ENCODE measurements around the gene LMCD1.

The LMCD1 gene

DNA sequence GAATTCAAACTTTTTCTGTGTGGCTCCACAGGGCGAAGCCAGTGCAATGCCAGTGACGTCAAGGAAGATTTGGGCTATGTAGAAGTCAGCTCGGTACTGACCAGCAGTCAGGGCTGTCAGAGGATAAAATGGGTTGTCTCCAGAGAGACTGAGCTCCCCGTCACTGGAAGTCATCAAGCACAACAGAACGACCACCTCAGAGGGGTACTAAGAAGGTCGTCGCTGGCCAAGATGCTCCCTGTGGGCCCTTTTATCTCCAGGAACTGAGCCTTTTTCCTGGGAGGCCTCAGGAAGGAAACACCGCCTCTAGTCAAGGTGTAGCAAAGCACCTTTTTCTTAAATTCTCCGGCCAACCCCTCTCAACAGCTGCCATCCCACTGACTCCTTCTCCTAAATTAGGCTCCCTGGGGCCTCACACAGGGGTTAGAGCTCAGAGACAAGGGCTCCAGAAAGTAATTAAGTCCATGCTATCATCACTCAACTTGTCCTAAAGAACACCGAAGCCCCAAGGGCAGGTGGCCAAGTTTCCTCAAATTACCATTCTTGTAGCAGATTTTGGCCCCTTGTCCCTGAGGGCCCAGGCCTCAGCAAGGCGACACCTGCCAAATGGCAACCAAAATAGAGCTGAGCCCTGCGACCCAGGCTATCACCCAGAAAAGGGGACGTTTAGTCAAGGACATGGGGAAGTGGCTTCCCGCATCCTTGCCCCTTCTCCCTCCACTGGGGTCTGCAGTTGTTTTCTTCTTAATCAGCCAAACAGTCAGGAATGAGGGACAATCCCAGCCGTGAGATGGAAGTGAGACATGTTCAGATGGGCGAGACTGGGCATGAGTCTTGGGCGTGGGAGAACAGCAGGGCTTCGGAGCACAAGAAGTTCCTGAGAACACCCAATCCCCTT lies 94.9 kb downstream of the LMCD1 start:
- DNase-seq: no peak

- no peak for DNase-seq
Observed at GRCh38 chr3:8597219-8597853, 95.7 kb downstream of the LMCD1 start.

DNA sequence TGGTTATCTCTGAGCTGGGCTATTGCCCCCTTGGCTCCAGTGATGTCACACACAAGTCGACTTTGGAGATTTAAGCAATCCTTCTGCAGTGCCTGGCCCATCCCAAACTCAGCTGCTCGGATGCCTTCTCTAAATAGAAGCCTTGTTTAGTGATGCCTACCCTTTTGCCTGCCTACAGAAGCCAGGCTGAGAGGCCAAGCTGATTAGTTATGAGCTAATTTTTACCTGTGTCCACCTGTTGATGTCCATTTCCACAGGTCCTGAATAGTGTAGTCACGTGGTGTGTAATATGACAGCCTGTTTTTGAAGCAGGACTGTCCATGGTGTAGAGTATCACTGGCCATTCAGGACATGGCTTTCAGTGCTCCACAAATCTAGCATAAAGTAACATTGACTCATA lies 97.5 kb downstream of the LMCD1 start:
- DNase-seq: no peak

DNA sequence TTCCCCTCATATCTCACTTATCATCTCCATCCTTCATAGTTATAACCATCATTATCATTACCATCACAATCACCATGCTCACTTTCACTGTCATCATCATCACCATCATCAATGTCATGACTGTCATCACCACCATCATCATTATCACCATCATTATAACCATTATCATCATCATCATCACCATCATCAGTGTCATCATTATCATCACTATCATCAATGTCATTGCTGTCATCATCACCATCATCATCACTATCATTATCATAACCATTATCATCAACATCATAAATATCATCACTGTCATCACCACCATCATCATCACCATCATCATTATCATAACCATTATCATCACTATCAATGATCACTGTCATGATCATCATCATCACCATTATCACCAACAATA lies 98.8 kb downstream of the LMCD1 start:
- no peak for DNase-seq

DNA sequence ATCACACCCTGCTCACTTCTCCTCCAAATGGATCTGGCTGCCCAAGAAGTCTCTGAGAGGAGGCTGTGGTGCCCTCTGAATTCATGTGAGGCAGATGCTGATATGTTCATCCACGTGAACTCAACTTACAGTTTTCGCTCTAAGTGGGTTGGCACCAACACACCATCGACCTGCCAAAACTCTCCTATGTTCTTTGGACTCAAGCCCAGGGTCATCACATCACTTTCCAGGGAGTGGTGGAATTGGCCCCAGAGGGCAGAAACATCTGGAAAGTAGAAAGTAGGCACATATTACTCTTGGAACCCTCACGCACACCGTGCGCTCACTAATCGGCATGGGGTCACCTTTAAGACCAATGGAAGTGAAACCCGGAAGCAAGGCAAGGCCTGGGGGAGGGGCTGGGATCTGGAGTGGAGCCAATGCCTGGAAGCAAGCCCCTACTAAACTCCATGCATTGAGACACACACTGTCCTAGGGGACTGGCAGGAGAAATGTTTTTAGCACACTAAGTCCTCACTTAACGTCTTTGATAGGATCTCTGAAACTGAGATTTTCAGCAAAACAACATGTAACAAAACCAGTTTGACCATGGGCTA lies 101.6 kb downstream of the LMCD1 start:
- DNase-seq: no peak

DNA sequence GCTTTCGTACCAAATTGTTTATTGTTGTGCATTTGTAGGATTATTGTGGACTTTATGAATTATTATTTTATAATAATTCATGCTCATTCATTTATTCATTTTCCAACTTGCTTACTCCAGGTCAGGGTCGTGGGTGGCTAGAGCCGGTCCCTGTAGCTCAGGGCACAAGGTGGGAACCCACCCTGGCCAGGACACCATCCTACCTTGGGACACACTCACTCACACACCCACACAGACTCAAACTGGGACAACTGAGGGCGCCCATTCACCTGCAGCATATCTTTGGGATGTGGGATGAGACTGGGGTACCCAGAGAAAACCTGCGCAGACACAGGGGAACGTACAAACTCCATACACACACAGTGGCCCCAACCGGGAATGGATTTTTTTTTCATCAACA lies 102.4 kb downstream of the LMCD1 start:
- DNase-seq: no peak

DNA sequence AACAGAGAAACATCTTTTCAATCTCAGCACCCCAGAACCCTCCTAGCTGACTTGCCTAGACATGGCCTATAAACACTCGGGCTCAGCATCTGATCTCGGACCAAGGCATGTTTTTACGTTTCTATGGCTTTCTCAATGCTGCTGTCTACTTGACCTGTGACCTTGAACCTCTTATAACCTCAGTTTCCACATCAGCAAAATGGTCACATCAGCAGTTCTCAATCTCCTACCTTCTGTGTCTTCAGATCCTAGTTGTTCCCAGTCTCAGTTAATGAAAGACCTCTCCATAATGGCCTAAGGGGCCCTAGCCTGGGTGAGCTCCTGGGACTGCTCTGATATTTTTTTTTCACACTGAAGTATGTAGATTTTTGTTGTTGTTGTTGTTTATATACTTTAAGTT lies 103.4 kb downstream of the LMCD1 start:
- no peak for DNase-seq

DNA sequence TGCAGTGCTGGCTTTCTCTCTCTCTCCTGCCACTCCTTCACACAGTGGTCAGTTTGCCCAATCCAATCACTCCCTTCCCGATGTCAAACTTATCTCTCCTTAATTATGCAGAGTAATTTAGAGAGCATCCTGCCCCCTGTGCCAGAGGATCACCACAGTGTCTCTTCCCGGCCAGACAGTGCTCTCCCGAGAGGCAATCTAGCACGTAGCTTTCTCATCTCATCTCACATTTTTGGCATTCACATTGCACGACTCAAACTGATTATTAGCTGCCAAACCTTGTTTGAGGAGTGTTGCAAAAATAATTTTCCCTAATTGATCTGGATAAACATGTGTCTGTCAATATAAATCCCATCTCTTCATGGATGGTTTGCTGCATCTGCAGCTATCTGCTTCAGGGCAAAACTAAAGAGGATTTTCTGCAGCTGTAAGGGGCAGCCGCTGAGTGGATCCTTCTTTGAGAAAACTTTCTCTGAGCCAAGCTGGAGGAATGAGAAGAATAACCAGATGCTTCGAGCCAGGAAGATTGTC lies 105.1 kb downstream of the LMCD1 start:
- peak; percentile 42 for DNase-seq

GRCh38 chr3:8607234-8608040 lies 105.8 kb downstream of the LMCD1 start:
- peak; percentile 54 for DNase-seq

GRCh38 chr3:8608041-8608790 lies 106.6 kb downstream of the LMCD1 start:
- no peak for DNase-seq

DNA sequence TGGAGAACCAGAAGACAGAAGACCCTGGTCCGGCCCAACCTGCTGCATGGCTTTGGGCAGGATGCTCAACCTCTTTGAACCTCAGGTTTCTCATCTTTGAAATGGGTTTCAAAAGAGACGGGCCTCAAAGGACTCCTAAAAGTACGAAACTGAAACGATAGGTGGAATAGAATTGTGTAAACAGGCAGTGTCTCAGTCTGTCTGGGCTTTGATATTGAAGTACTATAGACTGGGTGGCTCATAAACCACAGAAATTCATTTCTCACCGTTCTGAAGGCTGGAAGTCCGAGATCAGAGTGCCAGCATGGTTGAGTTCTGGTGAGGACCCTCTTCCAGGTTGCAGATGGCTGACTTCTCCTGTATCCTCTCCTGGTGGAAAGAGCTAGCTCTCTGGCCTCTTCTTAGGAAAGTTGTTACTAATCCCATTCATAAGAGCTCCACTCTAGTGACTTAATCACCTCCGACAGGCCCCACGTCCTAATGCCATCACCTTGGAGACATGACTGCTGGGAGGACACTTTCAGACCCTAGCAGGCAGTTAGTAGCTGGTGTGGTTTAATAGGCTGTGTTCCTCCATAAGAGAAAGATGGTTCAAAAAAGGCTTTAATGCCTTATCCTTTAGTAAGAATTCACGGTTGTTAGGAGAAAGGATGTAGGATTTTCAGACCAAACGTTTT lies 107.3 kb downstream of the LMCD1 start:
- no peak for DNase-seq

DNA sequence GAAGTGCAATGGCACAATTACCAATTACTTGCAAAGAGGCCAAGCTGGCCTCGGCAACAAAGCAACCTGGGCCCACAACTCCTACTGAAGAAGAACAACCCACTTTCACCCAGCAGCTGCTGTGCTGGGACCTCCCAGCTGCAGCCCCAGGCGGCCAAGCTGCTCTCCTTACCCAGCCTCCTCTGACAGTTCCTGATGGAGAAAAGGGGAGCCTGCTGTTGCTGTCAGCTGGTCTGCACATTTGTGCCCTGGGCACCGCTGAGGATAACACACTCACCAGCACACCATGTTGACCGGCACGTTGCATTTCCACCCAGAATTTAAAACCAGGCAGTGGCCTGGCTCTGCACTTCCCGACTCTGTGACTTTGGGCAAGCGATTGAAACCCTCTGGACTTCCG lies 109.3 kb downstream of the LMCD1 start:
- no peak for DNase-seq

- DNase-seq: no peak
Observed at GRCh38 chr3:8617921-8618320, 116.3 kb downstream of the LMCD1 start.

GRCh38 chr3:8618950-8619349 lies 117.3 kb downstream of the LMCD1 start:
- no peak for DNase-seq

- DNase-seq: peak; percentile 63
Observed at GRCh38 chr3:8619548-8619947, 117.9 kb downstream of the LMCD1 start.

DNA sequence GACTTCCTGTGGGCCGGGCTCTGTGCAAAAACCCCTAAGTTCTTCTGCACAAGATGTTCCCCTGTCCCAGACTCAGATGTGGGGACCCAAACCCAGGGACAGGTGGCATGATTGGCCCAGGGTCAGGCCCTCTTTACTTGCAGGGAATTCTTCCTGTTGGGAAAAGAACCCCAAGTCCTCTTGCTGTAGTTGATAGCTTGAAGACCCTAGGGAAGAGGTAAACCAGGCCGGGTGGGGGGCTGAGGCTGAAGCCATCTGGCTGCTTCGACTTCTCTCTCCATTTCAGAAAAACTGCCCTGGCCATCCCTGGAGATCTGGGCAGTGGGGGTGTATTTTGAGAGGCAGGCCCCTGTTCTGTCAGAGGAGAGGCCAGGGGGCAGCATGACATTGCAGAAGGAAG lies 119.5 kb downstream of the LMCD1 start:
- DNase-seq: no peak

DNA sequence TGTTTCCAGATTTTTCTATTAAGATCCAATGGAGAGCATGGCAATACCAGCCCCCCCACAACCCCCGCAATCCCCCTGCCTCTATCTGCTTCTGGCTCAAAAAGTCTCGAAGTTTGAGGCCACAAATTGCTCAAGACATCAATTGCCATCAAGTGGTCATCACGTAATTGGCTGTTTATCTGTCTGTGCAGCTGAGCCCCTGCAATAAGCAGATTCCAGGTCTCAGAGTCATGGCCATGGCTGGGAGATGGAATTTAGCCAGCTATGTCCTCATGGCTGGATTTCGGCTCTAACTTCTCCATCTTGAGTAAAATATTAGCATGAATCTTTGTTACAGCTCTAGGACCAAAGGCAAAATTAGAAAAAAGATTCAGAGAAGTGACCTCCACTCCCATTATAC lies 120.2 kb downstream of the LMCD1 start:
- peak; percentile 40 for DNase-seq

GRCh38 chr3:8622873-8623691 lies 121.5 kb downstream of the LMCD1 start:
- DNase-seq: peak; percentile 49

DNA sequence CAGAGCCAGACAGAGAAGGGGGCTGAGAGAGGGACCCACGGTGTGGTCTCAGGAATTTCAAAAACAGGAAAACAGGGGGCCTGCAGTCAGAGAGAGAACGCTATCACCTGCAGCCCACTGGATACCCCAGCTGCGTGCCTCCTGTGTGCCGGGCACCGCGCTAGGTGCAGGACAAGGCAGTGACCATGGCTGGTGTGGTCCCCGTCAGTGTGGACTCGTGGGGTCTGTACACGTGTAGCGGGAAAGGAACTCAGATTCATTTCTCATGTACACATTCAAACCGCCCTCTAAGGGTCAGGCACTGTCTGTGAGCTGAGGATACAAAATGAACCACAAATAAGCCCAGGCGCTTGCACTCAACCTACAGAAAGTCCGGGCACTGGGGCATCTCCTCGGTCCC lies 122.1 kb downstream of the LMCD1 start:
- DNase-seq: no peak

All from NCI-H226 (cell line).